GM12878 (cell line): Measurements from ENCODE around the gene C21orf91. TPM values are rescaled to one million over a fixed set of nuclear protein-coding genes. Genes with fewer than 3 reads are reported as not detected.

Source experiments
- ASH2L ChIP-seq: fragments of 300-600, 200-600 bp; sonication (generic); IDR thresholded peaks from 2 replicates; pipeline ENCODE4 v1.6.1; 2017; ENCODE audit warnings: low read depth, mild to moderate bottlenecking, borderline replicate concordance
- BRCA1 ChIP-seq: IDR thresholded peaks from 2 replicates; pipeline ENCODE4 v1.6.1; 2011; ENCODE audit warnings: low read depth, low read length, improper control_type of control experiment
- EP300 ChIP-seq, 2 experiments: fragments of 150-350 bp in 1 of 2; IDR thresholded peaks; 2 replicates each; pipeline ENCODE4 v1.6.1; 2011 to 2012; ENCODE audit warnings: low read depth in 2 of 2, low read length in 2 of 2, borderline replicate concordance in 1 of 2, improper control_type of control experiment in 1 of 2, inconsistent platforms in 1 of 2; ENCODE audit not compliant: control insufficient read depth in 1 of 2
- ETV6 ChIP-seq, 2 experiments: fragments of 450-650 bp in 1 of 2; IDR thresholded peaks in 1 of 2; conservative IDR thresholded peaks in 1 of 2; 2 replicates each; pipeline ENCODE4 v1.6.1; 2014; ENCODE audit warnings: antibody characterized with exemption in 1 of 2, borderline replicate concordance in 1 of 2, low read depth in 1 of 2, mild to moderate bottlenecking in 1 of 2, moderate library complexity in 1 of 2
- EZH2 ChIP-seq: IDR thresholded peaks from 2 replicates; pipeline ENCODE4 v1.6.1; 2012; ENCODE audit warnings: low read depth, mild to moderate bottlenecking, control low read depth, inconsistent platforms, low read length, borderline replicate concordance; ENCODE audit not compliant: control insufficient read depth
- HCFC1 ChIP-seq: fragments of 150-350 bp; IDR thresholded peaks from 2 replicates; pipeline ENCODE4 v1.6.1; 2014; ENCODE audit warnings: low read length
- HDAC2 ChIP-seq: fragments of 200-600 bp; sonication (generic); IDR thresholded peaks from 2 replicates; pipeline ENCODE4 v1.6.1; 2017
- IKZF2 ChIP-seq, 2 experiments: fragments of 450-650 bp; IDR thresholded peaks; 2 replicates each; pipeline ENCODE4 v1.6.1; 2017; ENCODE audit warnings: mild to moderate bottlenecking in 2 of 2, moderate library complexity in 2 of 2
- MTA2 ChIP-seq: fragments of 450-650 bp; IDR thresholded peaks from 2 replicates; pipeline ENCODE4 v1.6.1; 2016; ENCODE audit warnings: low read depth, mild to moderate bottlenecking, moderate library complexity
- NRF1 ChIP-seq: conservative IDR thresholded peaks from 2 replicates; pipeline ENCODE4 v1.6.1; 2011; ENCODE audit warnings: mild to moderate bottlenecking, low read depth, low read length, improper control_type of control experiment
- POLR2A ChIP-seq: IDR thresholded peaks from 2 replicates; pipeline ENCODE4 v1.6.1; 2011; ENCODE audit warnings: low read depth, mild to moderate bottlenecking, low read length
- RCOR1 ChIP-seq: conservative IDR thresholded peaks from 2 replicates; pipeline ENCODE4 v1.6.1; 2012; ENCODE audit warnings: low read depth, low read length, improper control_type of control experiment
- SMARCA5 ChIP-seq: fragments of 450-650 bp; IDR thresholded peaks from 2 replicates; pipeline ENCODE4 v1.6.1; 2017; ENCODE audit warnings: mild to moderate bottlenecking
- SMC3 ChIP-seq: IDR thresholded peaks from 2 replicates; pipeline ENCODE4 v1.6.1; 2011; ENCODE audit warnings: low read length, improper control_type of control experiment, borderline replicate concordance
- SRF ChIP-seq, 2 experiments: IDR thresholded peaks; 2 replicates each; pipeline ENCODE4 v1.6.1; 2011; ENCODE audit warnings: low read depth in 2 of 2, low read length in 2 of 2, mild to moderate bottlenecking in 1 of 2, moderate library complexity in 1 of 2
- STAT3 ChIP-seq: IDR thresholded peaks from 2 replicates; pipeline ENCODE4 v1.6.1; 2011; ENCODE audit warnings: low read depth, low read length, improper control_type of control experiment
- SUPT20H ChIP-seq: IDR thresholded peaks from 2 replicates; pipeline ENCODE4 v1.6.1; 2011; ENCODE audit warnings: low read depth, mild to moderate bottlenecking, low read length, moderate library complexity, borderline replicate concordance; ENCODE audit not compliant: control insufficient read depth
- ZBED1 ChIP-seq: IDR thresholded peaks from 2 replicates; pipeline ENCODE4 v1.6.1; 2016; ENCODE audit warnings: borderline replicate concordance
- ZNF207 ChIP-seq: fragments of 450-650 bp; IDR thresholded peaks from 2 replicates; pipeline ENCODE4 v1.6.1; 2014; ENCODE audit warnings: antibody characterized with exemption, mild to moderate bottlenecking, borderline replicate concordance
- ZNF217 ChIP-seq: fragments of 450-650 bp; IDR thresholded peaks from 2 replicates; pipeline ENCODE4 v1.6.1; 2017; ENCODE audit warnings: antibody characterized with exemption, mild to moderate bottlenecking
- ZNF24 ChIP-seq: fragments of 450-650 bp; IDR thresholded peaks from 2 replicates; pipeline ENCODE4 v1.6.1; 2017; ENCODE audit warnings: antibody characterized with exemption, mild to moderate bottlenecking
- ZNF622 ChIP-seq: fragments of 450-650 bp; IDR thresholded peaks from 2 replicates; pipeline ENCODE4 v1.6.1; 2017; ENCODE audit warnings: mild to moderate bottlenecking, inconsistent platforms
- polyA plus RNA-seq, 11 experiments: library from polyadenylated mRNA; depleted of rRNA in 4 of 11; unstranded in 6 of 11; stranded (reverse) in 5 of 11; fragments of >200 nt; fragmentation: Nextera tagmentation in 4 of 11; fragmentation: Illumina TruSeq in 1 of 11; extraction: Ambion mirVana in 4 of 11; extraction: Trizol in 1 of 11; gene quantifications; 1 replicate in 1 of 11; 2 replicates in 10 of 11; pipeline versions ENCODE4 v1.2.1 to v1.2.3, GENCODE V29; 2011 to 2016; ENCODE audit warnings: inconsistent platforms in 2 of 11, missing spikeins in 2 of 11, low read depth in 1 of 11
- total RNA-seq, 4 experiments: library from RNA; depleted of rRNA in 3 of 4; stranded (reverse); fragments of >200 nt in 3 of 4; fragmentation: Illumina TruSeq in 1 of 4; extraction: Trizol in 1 of 4; gene quantifications; 2 replicates each; pipeline versions ENCODE4 v1.2.1 to v1.2.3, GENCODE V29; 2013 to 2021
- TF ChIP-seq, protein P1 (sequence below): fragments of 450-650 bp; IDR thresholded peaks from 2 replicates; pipeline ENCODE4 v1.6.1; 2016; ENCODE audit warnings: mild to moderate bottlenecking
- TF ChIP-seq, protein P2 (sequence below): fragments of 450-650 bp; IDR thresholded peaks from 2 replicates; pipeline ENCODE4 v1.6.1; 2016; ENCODE audit warnings: mild to moderate bottlenecking
- TF ChIP-seq, protein P3 (sequence below): fragments of 450-650 bp; formaldehyde crosslinking; IDR thresholded peaks from 2 replicates; pipeline ENCODE4 v1.4.0; 2022; ENCODE audit warnings: mild to moderate bottlenecking, moderate library complexity

The C21orf91 gene
- total and polyA plus RNA-seq, 10 of the 15 experiments (the other 5 are each of a cell fraction or from before 2014, with no cell fraction given), result 9.3 to 40.3 (median 29.8) TPM

DNA sequence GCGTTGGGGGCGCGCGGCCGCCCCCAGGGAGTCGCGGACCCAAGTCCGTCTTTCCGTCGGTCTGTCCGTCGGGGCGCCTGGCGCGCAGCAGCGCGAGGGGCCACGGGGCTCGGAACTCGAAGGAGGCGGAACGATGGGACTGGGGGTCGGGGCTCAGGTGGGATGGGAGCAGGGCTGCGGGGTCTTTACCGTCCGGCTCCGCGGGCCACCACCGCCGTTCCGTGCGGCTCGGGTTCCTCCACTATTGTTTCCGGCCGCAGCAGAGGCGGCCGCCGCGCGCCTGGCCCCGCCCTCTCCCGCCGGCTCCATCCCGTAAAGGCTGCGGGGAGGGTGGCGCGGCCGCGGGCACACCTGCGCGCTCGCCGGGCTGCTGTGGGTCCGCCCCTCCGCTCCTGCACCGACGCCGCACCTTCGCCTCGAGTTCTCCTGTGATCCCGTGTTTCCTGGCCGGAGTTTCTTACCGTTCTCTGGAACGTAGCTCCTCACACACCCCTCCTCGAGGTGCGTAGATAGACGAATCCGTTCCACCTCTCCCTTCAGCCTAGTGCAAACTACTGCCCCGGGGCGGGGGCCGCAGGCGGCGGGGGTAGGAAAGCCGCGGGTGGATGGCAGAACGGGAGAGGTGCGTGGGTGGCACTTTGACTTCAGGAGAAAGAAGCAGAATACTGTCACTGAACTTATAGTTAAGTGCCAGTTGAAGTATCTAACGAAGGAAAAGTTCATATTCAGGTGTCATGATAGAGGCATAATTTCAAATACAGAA, at the start of gene C21orf91 (continued):
- TF ChIP-seq ZNF622 (no peak), ZNF217 (no peak; the same call in 1 of the 2 replicates), SMARCA5 (peak; percentile 88; the same call in 1 of the 2 replicates), EZH2 (no peak), ZNF24 (peak; percentile 49), EP300 (IDR thresholded peaks at IDR 0.05; ENCODE audit: borderline replicate concordance in 1 of 2, control insufficient read depth in 1 of 2, low read depth in 2 of 2, low read length in 2 of 2) (peak in 1 of 2 experiments; percentile 67; a peak in 2 of 4 replicates), ZBED1 (no peak), SRF (IDR thresholded peaks at IDR 0.05; ENCODE audit: low read depth in 2 of 2, low read length in 2 of 2) (0 out of 4 replicates have a peak, but pooled peaks of 1 of the 2 experiments have one; percentile 15), SMC3 (no peak), MTA2 (peak; percentile 47; the same call in 1 of the 2 replicates), NRF1 (no peak), POLR2A (peak; percentile 96), HCFC1 (peak; percentile 56; the same call in 1 of the 2 replicates), ETV6 (conservative IDR thresholded peaks at IDR 0.05 in 1 of 2, IDR thresholded peaks at IDR 0.05 in 1 of 2; ENCODE audit: borderline replicate concordance in 1 of 2, low read depth in 1 of 2) (no peak), ZNF207 (peak; percentile 98), RCOR1 (no peak), HDAC2 (no peak), IKZF2 (IDR thresholded peaks at IDR 0.05) (peak; percentile 63 to 70), SUPT20H (no peak), STAT3 (no peak), BRCA1 (no peak), ASH2L (no peak)
- TF ChIP-seq, protein P1, sequence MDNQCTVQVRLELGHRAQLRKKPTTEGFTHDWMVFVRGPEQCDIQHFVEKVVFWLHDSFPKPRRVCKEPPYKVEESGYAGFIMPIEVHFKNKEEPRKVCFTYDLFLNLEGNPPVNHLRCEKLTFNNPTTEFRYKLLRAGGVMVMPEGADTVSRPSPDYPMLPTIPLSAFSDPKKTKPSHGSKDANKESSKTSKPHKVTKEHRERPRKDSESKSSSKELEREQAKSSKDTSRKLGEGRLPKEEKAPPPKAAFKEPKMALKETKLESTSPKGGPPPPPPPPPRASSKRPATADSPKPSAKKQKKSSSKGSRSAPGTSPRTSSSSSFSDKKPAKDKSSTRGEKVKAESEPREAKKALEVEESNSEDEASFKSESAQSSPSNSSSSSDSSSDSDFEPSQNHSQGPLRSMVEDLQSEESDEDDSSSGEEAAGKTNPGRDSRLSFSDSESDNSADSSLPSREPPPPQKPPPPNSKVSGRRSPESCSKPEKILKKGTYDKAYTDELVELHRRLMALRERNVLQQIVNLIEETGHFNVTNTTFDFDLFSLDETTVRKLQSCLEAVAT, result peak; percentile 67; the same call in 1 of the 2 replicates
- TF ChIP-seq, protein P2, sequence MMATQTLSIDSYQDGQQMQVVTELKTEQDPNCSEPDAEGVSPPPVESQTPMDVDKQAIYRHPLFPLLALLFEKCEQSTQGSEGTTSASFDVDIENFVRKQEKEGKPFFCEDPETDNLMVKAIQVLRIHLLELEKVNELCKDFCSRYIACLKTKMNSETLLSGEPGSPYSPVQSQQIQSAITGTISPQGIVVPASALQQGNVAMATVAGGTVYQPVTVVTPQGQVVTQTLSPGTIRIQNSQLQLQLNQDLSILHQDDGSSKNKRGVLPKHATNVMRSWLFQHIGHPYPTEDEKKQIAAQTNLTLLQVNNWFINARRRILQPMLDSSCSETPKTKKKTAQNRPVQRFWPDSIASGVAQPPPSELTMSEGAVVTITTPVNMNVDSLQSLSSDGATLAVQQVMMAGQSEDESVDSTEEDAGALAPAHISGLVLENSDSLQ, result no peak
- TF ChIP-seq, protein P3, sequence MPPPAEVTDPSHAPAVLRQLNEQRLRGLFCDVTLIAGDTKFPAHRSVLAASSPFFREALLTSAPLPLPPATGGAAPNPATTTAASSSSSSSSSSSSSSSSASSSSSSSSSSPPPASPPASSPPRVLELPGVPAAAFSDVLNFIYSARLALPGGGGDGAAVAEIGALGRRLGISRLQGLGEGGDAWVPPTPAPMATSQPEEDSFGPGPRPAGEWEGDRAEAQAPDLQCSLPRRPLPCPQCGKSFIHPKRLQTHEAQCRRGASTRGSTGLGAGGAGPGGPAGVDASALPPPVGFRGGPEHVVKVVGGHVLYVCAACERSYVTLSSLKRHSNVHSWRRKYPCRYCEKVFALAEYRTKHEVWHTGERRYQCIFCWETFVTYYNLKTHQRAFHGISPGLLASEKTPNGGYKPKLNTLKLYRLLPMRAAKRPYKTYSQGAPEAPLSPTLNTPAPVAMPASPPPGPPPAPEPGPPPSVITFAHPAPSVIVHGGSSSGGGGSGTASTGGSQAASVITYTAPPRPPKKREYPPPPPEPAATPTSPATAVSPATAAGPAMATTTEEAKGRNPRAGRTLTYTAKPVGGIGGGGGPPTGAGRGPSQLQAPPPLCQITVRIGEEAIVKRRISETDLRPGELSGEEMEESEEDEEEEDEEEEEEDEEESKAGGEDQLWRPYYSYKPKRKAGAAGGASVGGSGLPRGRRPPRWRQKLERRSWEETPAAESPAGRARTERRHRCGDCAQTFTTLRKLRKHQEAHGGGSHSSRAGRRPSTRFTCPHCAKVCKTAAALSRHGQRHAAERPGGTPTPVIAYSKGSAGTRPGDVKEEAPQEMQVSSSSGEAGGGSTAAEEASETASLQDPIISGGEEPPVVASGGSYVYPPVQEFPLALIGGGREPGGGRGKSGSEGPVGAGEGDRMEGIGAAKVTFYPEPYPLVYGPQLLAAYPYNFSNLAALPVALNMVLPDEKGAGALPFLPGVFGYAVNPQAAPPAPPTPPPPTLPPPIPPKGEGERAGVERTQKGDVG (CRISPR knock-in tag), result no peak
